IMR-90 (cell line): ENCODE data around the gene IL4. TPM values are rescaled to one million over a fixed set of nuclear protein-coding genes. Genes with fewer than 3 reads are reported as not detected.

Experiments used
- ATAC-seq: fragments of 200-7000 bp; cut with Tn5 transposase; 2 replicates; pipeline ENCODE4 v1.9.1; 2020; ENCODE audit warnings: low read depth, mild to moderate bottlenecking, moderate library complexity
- BruUV-seq: library from RNA; stranded (reverse); fragments of 400-500 nt; replicated peaks from 2 replicates; lab custom pipeline; 2021; lab: Mats Ljungman, UMichigan
- CTCF ChIA-PET: fragments of 300-600 bp; formaldehyde crosslinking; extraction: SDS; loops from one replicate; lab custom pipeline; 2021; ENCODE audit warnings: antibody characterized with exemption; lab: Yijun Ruan, JAX
- POLR2A ChIA-PET: fragments of 300-600 bp; sonication (Branson Sonifier 250); formaldehyde crosslinking; loops from one replicate; lab custom pipeline; 2022; ENCODE audit warnings: antibody characterized with exemption; ENCODE audit not compliant: unreplicated experiment; lab: Charles Lee
- DNase-seq: peaks from one replicate; pipeline ENCODE4 v3.0.0; 2013
- H2AFZ ChIP-seq: replicated peaks from 2 replicates; pipeline ENCODE3; 2013; ENCODE audit warnings: low read length, mild to moderate bottlenecking; ENCODE audit not compliant: poor library complexity
- H2AK5ac ChIP-seq: 2 replicates; pipeline ENCODE4 v1.6.1; 2013; ENCODE audit warnings: low read depth, low read length, inconsistent platforms
- H2AK9ac ChIP-seq: replicated peaks from 2 replicates; pipeline ENCODE3; 2013; ENCODE audit warnings: mild to moderate bottlenecking, low read depth, low read length, moderate library complexity; ENCODE audit not compliant: poor library complexity
- H2BK120ac ChIP-seq: 2 replicates; pipeline ENCODE4 v1.6.1; 2013; ENCODE audit warnings: low read depth, low read length, inconsistent platforms
- H2BK15ac ChIP-seq: 3 replicates; pipeline ENCODE4 v1.6.1; 2013; ENCODE audit warnings: low read depth, low read length, inconsistent platforms
- H2BK20ac ChIP-seq: 2 replicates; pipeline ENCODE4 v1.6.1; 2013; ENCODE audit warnings: low read depth, mild to moderate bottlenecking, inconsistent platforms, low read length, moderate library complexity
- H2BK5ac ChIP-seq: 2 replicates; pipeline ENCODE4 v1.6.1; 2013; ENCODE audit warnings: mild to moderate bottlenecking, low read depth, low read length, inconsistent platforms; ENCODE audit not compliant: poor library complexity, severe bottlenecking
- H3K14ac ChIP-seq: replicated peaks from 2 replicates; pipeline ENCODE4 v1.6.1; 2013; ENCODE audit warnings: low read depth, low read length, inconsistent platforms
- H3K18ac ChIP-seq: 2 replicates; pipeline ENCODE4 v1.6.1; 2013; ENCODE audit warnings: low read depth, low read length, control low read depth
- H3K23ac ChIP-seq: 2 replicates; pipeline ENCODE4 v1.6.1; 2013; ENCODE audit warnings: low read depth, low read length, inconsistent platforms
- H3K27ac ChIP-seq: 2 replicates; pipeline ENCODE4 v1.5.1; 2013; ENCODE audit warnings: mild to moderate bottlenecking, control low read depth, low read length; ENCODE audit not compliant: insufficient read depth
- H3K27me3 ChIP-seq: 2 replicates; pipeline ENCODE4 v1.6.1; 2013; ENCODE audit warnings: low read length; ENCODE audit not compliant: control insufficient read depth, insufficient read depth
- H3K36me3 ChIP-seq: 2 replicates; pipeline ENCODE4 v1.6.1; 2013; ENCODE audit warnings: low read length, mixed read lengths; ENCODE audit not compliant: control insufficient read depth, insufficient read depth
- H3K4ac ChIP-seq: 2 replicates; pipeline ENCODE4 v1.6.1; 2013; ENCODE audit warnings: low read depth, low read length, inconsistent platforms
- H3K4me1 ChIP-seq: 2 replicates; pipeline ENCODE4 v1.6.1; 2013; ENCODE audit warnings: low read length, mixed read lengths; ENCODE audit not compliant: control insufficient read depth, insufficient read depth
- H3K4me2 ChIP-seq: 2 replicates; pipeline ENCODE4 v1.6.1; 2013; ENCODE audit warnings: low read depth, mild to moderate bottlenecking, control low read depth, low read length, moderate library complexity
- H3K4me3 ChIP-seq: 2 replicates; pipeline ENCODE4 v1.5.1; 2013; ENCODE audit warnings: low read depth, mild to moderate bottlenecking, control low read depth, low read length, moderate library complexity; ENCODE audit not compliant: insufficient read depth
- H3K56ac ChIP-seq: 2 replicates; pipeline ENCODE4 v1.6.1; 2013; ENCODE audit warnings: low read length, inconsistent platforms; ENCODE audit not compliant: insufficient read depth; ENCODE audit errors: extremely low read depth
- H3K79me1 ChIP-seq, 2 experiments: 2 replicates each; pipeline ENCODE4 v1.6.1; 2013; ENCODE audit warnings: low read length in 2 of 2, inconsistent platforms in 1 of 2, low read depth in 1 of 2
- H3K9ac ChIP-seq: 2 replicates; pipeline ENCODE4 v1.6.1; 2013; ENCODE audit warnings: low read depth, low read length, control low read depth
- H3K9me1 ChIP-seq: 2 replicates; pipeline ENCODE4 v1.6.1; 2013; ENCODE audit warnings: low read length, inconsistent platforms; ENCODE audit not compliant: insufficient read depth
- H3K9me3 ChIP-seq: 2 replicates; pipeline ENCODE4 v1.6.1; 2013; ENCODE audit warnings: low read length; ENCODE audit not compliant: control insufficient read depth, insufficient read depth
- H4K20me1 ChIP-seq: 2 replicates; pipeline ENCODE4 v1.6.1; 2013; ENCODE audit warnings: low read length, inconsistent platforms; ENCODE audit not compliant: insufficient read depth
- H4K5ac ChIP-seq: 2 replicates; pipeline ENCODE4 v1.6.1; 2013; ENCODE audit warnings: mild to moderate bottlenecking, low read depth, low read length, control low read depth
- H4K8ac ChIP-seq, 2 experiments: 2 replicates each; pipeline ENCODE4 v1.6.1; 2013; ENCODE audit warnings: low read depth in 2 of 2, low read length in 2 of 2, control low read depth in 1 of 2, inconsistent platforms in 1 of 2
- H4K91ac ChIP-seq: 2 replicates; pipeline ENCODE4 v1.6.1; 2013; ENCODE audit warnings: low read depth, low read length, inconsistent platforms; ENCODE audit not compliant: insufficient read depth
- FOS ChIP-seq: fragments of 150-350 bp; IDR thresholded peaks from 2 replicates; pipeline ENCODE4 v1.6.1; 2016; ENCODE audit warnings: low read depth, low read length
- WGBS, 2 experiments: methylation state at CpG; one replicate each; pipeline versions ENCODE4 v1.1.5 to v1.1.7; 2013; ENCODE audit warnings: missing lambda C conversion rate in 2 of 2; ENCODE audit not compliant: insufficient read length in 1 of 2; ENCODE audit errors: extremely low coverage in 2 of 2; 5-methylcytosine and 5-hydroxymethylcytosine counted together
- dilution Hi-C: fragments of 300-500 bp; cut with HindIII; formaldehyde crosslinking; loops from one replicate; pipeline ENCODE4 v1.14.3; 2018; ENCODE audit warnings: low sequenced_read_pairs; ENCODE audit not compliant: unreplicated experiment
- in situ Hi-C: fragments of 300-500 bp; cut with MboI; formaldehyde crosslinking; loops from 3 replicates; pipeline ENCODE4 v1.14.3; 2019; ENCODE audit warnings: low sequenced_read_pairs, inconsistent platforms, mixed read lengths
- intact Hi-C: fragments of 100-400 bp; cut with micrococcal nuclease; formaldehyde crosslinking; loops from 2 replicates; pipeline ENCODE4 v1.10.0; 2022
- polyA plus RNA-seq, 3 experiments: library from polyadenylated mRNA; depleted of rRNA; stranded (reverse); fragments of >200 nt; gene quantifications; 2 replicates each; pipeline ENCODE4 v1.2.3, GENCODE V29; 2012; ENCODE audit warnings: low replicate concordance in 1 of 3
- total RNA-seq: library from RNA; depleted of rRNA; stranded (reverse); fragments of >200 nt; gene quantifications from 2 replicates; pipeline ENCODE4 v1.2.3, GENCODE V29; 2012; rRNA removed

Gene IL4
- total and polyA plus RNA-seq, 2 of the 4 experiments (the other 2 are of a cell fraction): not detected

- H3K27me3 ChIP-seq: no peaks in the 10 kb centered on the region
- H3K9me3 ChIP-seq: no peaks in the 10 kb centered on the region
- H3K23ac ChIP-seq: no peak overlapping the region
- no peak overlapping the region for H2BK120ac ChIP-seq
- in situ Hi-C loops (no loop called here), dilution Hi-C loops (no loop called here), intact Hi-C loops (no loop called here)
- peaks cover 0 to 5% of the 10 kb centered on the region in 2 experiments; a peak in 1 of 4 replicates for H3K79me1 ChIP-seq
- H2BK15ac ChIP-seq: no peak overlapping the region
- no TSS peak for BruUV-seq
- peaks cover 2% of the 10 kb centered on the region; the same call in 1 of the 2 replicates for H3K36me3 ChIP-seq
- no peak overlapping the region for H3K14ac ChIP-seq
- H3K56ac ChIP-seq: no peak overlapping the region
- H4K20me1 ChIP-seq: no peaks in the 10 kb centered on the region
- no peak overlapping the region for H4K5ac ChIP-seq
- H3K4me2 ChIP-seq: no peak overlapping the region
- no peak overlapping the region for H2BK20ac ChIP-seq
- TF ChIP-seq FOS: no peak
- no peak overlapping the region for H3K27ac ChIP-seq
- no peak overlapping the region for H2AFZ ChIP-seq
- no peak overlapping the region for H3K4ac ChIP-seq
- no peak overlapping the region for H3K4me3 ChIP-seq
- no CpG with 5 or more reads among the region's 10 CpGs for WGBS, 2 experiments
- no peak overlapping the region for H3K18ac ChIP-seq
- ChIA-PET CTCF (interaction anchor here (1.2 kb wide), 1 partner anchor 14 kb away, joined by 3 read pairs; no protein-coding TSS in a partner anchor), POLR2A (interaction anchor here (0.6 kb wide), 1 partner anchor 18 kb away, joined by 3 read pairs; no protein-coding TSS in a partner anchor)
- no peak overlapping the region for H2AK9ac ChIP-seq
- no peak overlapping the region for H2AK5ac ChIP-seq
- no peak overlapping the region for H4K91ac ChIP-seq
- no peak overlapping the region for H4K8ac ChIP-seq
- no peaks in the 10 kb centered on the region for H3K4me1 ChIP-seq
- 0 out of 2 replicates have a peak, but pooled peaks cover 2% of the 10 kb centered on the region for H3K9me1 ChIP-seq
- ATAC-seq (no peak), DNase-seq (no peak)
- no peak overlapping the region for H2BK5ac ChIP-seq
- H3K9ac ChIP-seq: no peak overlapping the region
Measured at GRCh38 chr5:132729896-132730295, 56.1 kb downstream of the IL4 start.

Other genes with a start within 250 kb of the IL4 start
- 6.9 and 11.1 TPM in 2 replicates for gene IRF1, start 183.2 kb upstream of the IL4 start, total RNA-seq
- gene IRF1, start 183.2 kb upstream of the IL4 start, polyA plus RNA-seq (2012; rRNA removed): 16.5 and 18.9 TPM in 2 replicates
- gene IL5, start 130.5 kb upstream of the IL4 start, total RNA-seq: not detected in 2 replicates
- not detected in 2 replicates for gene IL5, start 130.5 kb upstream of the IL4 start, polyA plus RNA-seq (2012; rRNA removed)
- gene RAD50, start 117.0 kb upstream of the IL4 start, total RNA-seq: 5.2 and 13.3 TPM in 2 replicates
- 6.2 and 7.2 TPM in 2 replicates for gene RAD50, start 117.0 kb upstream of the IL4 start, polyA plus RNA-seq (2012; rRNA removed)
- not detected in 2 replicates for gene IL13, start 15.8 kb upstream of the IL4 start, total RNA-seq
- gene IL13, start 15.8 kb upstream of the IL4 start, polyA plus RNA-seq (2012; rRNA removed): not detected in 2 replicates
- 4.3 and 9.4 TPM in 2 replicates for gene KIF3A, start 63.6 kb downstream of the IL4 start, total RNA-seq
- gene KIF3A, start 63.6 kb downstream of the IL4 start, polyA plus RNA-seq (2012; rRNA removed): 3.4 and 4.5 TPM in 2 replicates
- gene CCNI2, start 73.4 kb downstream of the IL4 start, total RNA-seq: not detected in 2 replicates
- not detected in 2 replicates for gene CCNI2, start 73.4 kb downstream of the IL4 start, polyA plus RNA-seq (2012; rRNA removed)
- gene SEPTIN8, start 103.2 kb downstream of the IL4 start, total RNA-seq: 60.5 and 67.2 TPM in 2 replicates
- gene SEPTIN8, start 103.2 kb downstream of the IL4 start, polyA plus RNA-seq (2012; rRNA removed): 54.7 and 56.2 TPM in 2 replicates
- gene SOWAHA, start 139.3 kb downstream of the IL4 start, total RNA-seq: under 0.01 TPM in 1 of 2 replicates, not detected in the other
- 0.03 TPM in 1 of 2 replicates, not detected in the other for gene SOWAHA, start 139.3 kb downstream of the IL4 start, polyA plus RNA-seq (2012; rRNA removed)
- gene SHROOM1, start 156.7 kb downstream of the IL4 start, total RNA-seq: 1.4 and 2.5 TPM in 2 replicates
- 6.3 and 8.8 TPM in 2 replicates for gene SHROOM1, start 156.7 kb downstream of the IL4 start, polyA plus RNA-seq (2012; rRNA removed)
- gene GDF9, start 192.5 kb downstream of the IL4 start, total RNA-seq: 0.18 and 0.28 TPM in 2 replicates
- 0.16 and 0.21 TPM in 2 replicates for gene GDF9, start 192.5 kb downstream of the IL4 start, polyA plus RNA-seq (2012; rRNA removed)
- 69.7 and 73.7 TPM in 2 replicates for gene UQCRQ, start 192.7 kb downstream of the IL4 start, total RNA-seq
- 292 and 406 TPM in 2 replicates for gene UQCRQ, start 192.7 kb downstream of the IL4 start, polyA plus RNA-seq (2012; rRNA removed)
- under 0.01 TPM in 2 replicates for gene LEAP2, start 199.7 kb downstream of the IL4 start, total RNA-seq
- 0.23 and 0.36 TPM in 2 replicates for gene LEAP2, start 199.7 kb downstream of the IL4 start, polyA plus RNA-seq (2012; rRNA removed)